Left lobe of liver (tissue), 2 donors: Measurements from ENCODE around the gene TJAP1. TPM values are rescaled to one million over a fixed set of nuclear protein-coding genes. Genes with fewer than 3 reads are reported as not detected.
A peak's percentile ranks its signal among the peaks of the same experiment; 100 is the strongest.
"Not testable (repeated sequence)": the region's sequence is repeated elsewhere in the genome, so short reads cannot be mapped to it uniquely, and the experiment has no call there.

Source experiments
- ATAC-seq: fragments of 200-7000 bp; cut with Tn5 transposase; one replicate; pipeline ENCODE4 v1.9.1; 2020; ENCODE audit warnings: mild to moderate bottlenecking, moderate library complexity
- DNase-seq: peaks from one replicate; pipeline ENCODE4 v3.0.0-alpha.2; 2020; ENCODE audit warnings: low spot score
- total RNA-seq: library from RNA; stranded (reverse); gene quantifications from one replicate; pipeline ENCODE4 v1.2.1, GENCODE V29; 2021
- donor health status: DM: no; HTN: no; CAD: no; lungs with moderate emphysema.
- donor health status: DM: no; HTN: yes; CAD: no.

The TJAP1 gene
- total RNA-seq, 1 donor from 2014 or later = 14.0 TPM

DNA sequence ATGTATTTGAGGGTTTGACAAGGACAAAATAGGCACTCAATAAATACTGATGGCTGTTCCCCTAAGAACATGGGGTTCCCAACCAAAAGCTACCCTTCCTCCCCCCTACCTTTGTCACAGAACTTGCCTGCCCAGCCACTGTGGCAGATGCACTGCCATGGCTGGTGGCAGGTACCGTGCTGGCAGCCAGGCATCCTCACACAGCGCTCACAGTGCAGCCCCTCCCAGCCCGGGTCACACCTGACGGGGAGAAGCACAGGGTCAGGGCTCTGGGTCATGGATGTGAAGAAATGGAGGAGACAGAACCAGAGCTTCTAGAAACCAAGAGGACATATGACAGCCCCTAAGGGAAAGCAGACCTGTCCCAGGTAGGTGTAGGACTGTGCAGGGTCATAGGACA, 24.5 kb upstream of the TJAP1 start:
- ATAC-seq = no peak
- DNase-seq = no peak

DNA sequence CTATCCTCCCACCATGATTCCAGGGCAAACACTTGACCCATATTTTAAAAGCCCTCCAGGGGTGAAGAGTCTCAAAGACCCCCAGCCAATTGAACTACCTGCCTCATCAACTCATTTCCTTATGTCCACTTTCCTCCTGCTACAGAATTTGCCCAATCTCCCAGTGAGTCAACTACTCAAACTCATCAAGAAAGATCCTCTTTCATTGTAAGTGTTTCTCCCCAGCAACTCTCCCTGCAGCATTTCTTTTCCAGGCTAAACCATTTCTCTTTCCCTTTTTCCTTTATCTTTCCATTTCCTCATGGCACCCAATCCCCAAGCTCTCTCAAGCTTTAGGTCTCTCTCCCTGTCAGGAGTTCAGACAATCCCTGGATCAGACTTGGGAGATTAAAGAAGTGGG, 23.5 kb upstream of the TJAP1 start:
- ATAC-seq = no peak
- no peak for DNase-seq

DNA sequence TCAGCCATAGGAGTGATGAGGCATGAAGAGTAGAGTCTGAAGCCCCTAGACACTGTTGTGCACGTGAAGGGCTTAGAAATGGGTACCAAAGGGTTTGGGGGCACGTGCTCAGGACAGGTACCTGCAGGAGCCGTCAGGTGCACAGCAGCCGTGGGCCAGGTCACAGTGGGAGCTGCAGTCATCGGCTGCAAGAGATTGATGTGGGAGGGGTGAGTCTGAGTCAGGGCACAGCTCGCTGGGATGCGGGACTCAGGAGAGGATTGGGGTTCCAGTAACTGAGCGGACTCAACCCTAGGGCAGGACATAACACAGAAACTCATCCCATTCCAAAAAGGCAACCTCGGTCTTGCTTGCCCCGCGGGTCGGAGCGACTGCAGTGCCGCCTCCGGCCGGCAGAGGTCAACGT, 23.1 kb upstream of the TJAP1 start:
- ATAC-seq = peak; percentile 97
- no peak for DNase-seq

DNA sequence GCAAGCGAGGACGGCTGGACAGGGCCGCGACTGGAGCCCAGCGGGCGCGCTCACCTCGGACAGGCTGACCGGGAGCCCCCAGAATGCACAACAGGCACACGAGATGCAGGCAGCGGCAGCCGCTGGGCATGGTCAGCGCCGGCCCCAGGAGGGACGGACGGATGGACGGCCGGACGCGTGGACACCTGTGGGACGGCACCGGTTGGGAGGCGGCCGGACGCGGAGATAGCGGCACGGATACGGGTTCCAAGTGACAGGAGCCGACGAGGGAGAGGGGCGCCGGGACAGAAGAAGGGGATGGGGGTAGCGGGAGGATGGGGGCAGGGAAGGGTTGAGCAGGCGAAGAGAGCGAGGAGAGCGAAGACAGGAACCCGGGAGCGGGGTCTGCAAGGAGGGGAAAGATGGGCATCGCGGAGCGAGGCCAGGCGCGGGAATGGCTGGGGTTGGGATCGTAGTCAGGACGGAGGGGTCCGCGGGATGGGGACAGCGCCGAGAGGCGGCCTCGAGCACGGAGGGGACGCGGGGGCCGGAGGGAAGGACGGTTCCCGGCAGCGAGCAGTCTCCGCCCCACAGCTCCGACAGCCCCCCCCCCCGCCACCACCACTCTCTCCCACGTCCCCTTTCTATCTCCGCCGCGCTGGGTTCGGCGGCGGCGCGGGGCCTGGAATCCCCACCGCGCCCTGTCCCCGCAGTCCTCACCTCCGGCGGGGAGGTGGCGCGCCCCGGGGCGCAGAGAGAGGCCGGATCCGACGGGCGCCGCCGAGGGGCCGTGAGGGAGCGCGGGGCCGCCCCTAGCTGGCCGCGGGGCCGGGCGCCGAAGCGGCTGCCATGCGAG, 22.5 kb upstream of the TJAP1 start:
- peak; percentile 85 for DNase-seq
- peak; percentile 55 for ATAC-seq

DNA sequence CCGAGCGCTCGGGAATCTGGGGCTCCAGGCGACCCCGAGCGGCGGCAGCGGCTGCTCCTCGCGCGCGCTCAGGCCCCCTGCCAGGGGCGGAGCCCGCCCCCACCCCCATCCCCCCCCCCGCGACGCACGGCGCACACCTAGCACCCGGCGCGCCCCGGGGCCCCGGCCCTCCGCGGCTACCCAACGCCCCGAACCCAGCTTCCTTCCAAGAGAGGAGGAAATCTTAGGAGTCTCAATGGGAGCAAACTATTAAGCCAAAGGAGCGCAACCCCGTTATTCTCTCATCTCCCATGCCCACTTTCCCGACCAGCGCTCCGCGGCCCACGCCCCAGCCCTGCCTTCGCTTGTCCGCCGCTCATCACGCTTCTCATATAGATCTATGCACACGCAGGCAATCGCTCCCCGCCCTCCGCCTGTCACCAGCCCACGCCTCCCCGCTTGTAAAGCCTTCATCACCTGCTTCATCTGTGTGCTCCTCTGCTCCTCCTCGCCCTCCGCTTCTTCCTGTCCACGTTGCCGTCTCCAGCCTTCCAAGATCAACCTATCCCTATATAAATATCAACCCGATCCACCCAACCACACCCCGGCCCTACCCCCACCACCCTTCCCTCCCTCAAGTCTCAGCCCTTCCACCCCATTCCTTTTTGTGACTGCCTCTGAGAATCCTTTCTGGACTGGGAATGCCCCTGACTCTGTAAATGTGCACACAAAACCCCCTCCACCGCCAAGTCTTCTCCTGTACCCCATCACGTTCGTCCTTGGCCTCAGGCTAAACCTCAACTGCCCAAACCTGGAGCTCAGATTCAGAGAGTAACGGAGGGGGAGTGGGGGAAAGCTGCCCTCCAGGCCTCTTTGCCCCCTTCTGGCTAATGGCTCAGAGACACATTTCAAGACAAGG, 21.6 kb upstream of the TJAP1 start, which contains the start of gene DLK2:
DLK2 (minus strand) TSS at position 18 of the 898 bp plus-strand sequence. CDS start 723 bp downstream, outside the sequence.
- peak; percentile 2 for ATAC-seq
- DNase-seq = no peak

DNA sequence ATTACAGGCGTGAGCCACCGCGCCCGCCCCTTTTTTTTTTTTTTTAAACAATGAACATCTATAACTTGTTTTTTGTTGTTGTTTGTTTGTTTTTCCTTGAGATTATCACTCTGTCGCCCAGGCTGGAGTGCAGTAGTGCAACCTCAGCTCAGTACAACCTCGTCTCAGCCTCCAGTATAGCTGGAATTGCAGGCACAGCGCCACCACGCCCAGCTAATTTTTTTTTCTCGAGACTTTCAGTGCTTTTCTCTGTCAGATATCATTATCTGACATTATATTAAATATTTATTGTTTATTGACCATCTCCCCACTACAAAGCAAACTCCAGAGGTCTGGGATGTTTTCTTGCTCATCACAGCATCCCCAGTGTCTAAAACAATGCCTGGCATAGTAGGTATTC, 19.7 kb upstream of the TJAP1 start:
- ATAC-seq (no peak), DNase-seq (no peak)

DNA sequence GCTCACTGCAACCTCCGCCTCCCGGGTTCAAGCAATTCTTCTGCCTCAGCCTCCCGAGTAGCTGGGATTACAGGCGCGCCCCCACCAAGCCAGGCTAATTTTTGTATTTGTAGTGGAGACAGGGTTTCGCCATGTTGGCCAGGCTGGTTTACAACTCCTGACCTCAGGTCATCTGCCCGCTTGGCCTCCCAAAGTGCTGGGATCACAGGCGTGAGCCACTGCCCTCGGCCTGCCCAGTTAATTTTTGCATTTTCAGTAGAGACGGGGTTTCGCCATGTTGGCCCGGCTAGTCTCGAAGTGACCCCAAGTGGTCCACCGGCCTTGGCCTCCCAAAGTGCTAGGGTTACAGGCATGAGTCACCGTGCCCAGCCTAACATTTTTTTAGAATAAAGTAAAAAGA, 19.2 kb upstream of the TJAP1 start:
- DNase-seq = not testable (repeated sequence)

DNA sequence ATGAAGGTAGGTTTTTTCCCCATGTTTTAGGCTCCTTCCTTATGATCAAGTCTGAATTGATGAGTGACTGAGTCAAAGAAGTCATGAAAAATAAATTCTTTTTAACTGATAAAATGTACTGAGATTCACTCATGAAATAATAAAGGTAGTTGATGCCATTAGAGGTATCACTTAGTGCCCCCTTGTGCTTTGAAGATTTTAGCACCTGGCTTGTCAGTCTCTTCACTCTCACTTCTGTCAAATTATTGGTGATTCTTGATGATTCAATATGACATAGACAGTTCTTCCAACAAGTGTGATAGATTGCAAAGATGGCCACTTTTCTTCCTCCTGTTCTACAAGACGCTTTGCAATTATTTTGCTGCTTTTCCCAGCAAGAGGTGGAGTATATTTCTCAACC, 17.8 kb upstream of the TJAP1 start:
- ATAC-seq (no peak), DNase-seq (no peak)

More for the DNA sequence above, 19.2 kb upstream of the TJAP1 start:
- ATAC-seq = not testable (repeated sequence)

DNA sequence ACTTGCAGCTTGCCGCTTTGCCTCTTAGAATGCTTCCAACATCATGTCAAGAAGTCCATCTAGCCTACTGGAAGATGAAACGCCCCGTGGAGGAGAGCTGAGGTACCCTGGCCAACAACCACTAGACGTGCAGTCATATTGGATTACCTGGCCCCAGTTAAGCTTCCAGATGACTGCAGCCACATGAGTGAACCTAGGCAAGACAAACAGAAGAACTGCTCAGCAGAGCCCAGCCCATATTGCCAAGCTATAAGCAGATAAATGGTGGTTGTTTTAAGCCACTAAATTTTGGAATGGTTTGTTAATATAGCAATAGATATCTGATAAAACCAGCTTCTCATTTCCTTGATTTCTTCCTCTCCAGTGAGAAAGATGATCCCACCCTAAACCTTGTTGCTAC, 17.3 kb upstream of the TJAP1 start:
- ATAC-seq (no peak), DNase-seq (no peak)

DNA sequence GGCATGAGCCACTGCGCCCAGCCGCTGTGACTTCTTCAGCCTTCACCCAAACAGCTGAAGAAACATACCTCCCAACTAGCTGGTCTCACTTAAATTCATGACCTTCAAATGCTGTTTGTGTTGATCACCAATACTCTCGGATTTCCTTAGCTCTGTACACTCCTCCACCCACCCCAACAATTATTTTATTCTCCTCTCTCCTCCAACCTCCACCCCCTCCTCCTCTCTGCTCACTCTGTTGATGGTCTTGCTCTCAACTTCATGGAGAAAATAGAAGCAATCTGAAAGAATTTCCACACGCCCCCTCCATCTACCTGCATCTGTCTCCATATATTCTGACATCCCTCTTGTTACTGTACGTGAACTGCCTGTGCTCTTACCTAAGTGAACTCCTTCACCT, 15.4 kb upstream of the TJAP1 start:
- DNase-seq (no peak), ATAC-seq (no peak)

DNA sequence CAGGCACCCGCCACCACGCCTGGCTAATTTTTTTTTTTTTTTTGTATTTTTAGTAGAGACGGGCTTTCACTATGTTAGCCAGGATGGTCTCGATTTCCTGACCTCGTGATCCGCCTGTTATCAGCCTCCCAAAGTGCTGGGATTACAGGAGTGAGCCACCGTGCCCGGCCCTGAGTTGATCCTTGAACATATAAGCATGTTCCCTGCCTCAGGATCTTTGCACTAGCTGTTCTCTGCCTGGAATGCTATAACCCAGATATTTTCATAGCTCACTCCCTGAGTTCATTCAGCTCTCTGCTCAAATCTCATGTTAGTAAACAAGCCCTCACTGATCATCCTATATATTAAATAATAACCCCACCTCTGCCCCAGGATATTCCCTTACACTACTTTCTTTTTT, 13.0 kb upstream of the TJAP1 start:
- no peak for ATAC-seq
- DNase-seq = no peak

DNA sequence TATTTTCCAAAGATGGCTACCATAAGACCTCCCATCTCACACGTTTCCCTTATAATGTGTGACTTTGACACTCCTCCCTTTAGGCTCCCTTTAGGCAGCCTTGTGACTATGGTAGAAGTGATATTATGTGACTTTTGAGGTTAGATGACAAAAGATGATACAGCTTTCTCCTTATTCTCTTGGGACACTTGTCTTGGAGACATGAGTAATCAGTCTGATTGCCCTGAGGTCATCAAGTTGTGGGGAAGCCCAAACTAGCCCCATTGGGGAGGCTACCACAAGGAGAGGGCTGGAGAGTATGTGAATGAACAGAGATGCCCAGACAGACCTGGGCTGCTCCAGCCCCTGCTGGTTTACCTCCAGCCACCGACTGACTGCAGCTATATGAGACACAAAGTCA, 11.4 kb upstream of the TJAP1 start:
- DNase-seq = no peak
- no peak for ATAC-seq

DNA sequence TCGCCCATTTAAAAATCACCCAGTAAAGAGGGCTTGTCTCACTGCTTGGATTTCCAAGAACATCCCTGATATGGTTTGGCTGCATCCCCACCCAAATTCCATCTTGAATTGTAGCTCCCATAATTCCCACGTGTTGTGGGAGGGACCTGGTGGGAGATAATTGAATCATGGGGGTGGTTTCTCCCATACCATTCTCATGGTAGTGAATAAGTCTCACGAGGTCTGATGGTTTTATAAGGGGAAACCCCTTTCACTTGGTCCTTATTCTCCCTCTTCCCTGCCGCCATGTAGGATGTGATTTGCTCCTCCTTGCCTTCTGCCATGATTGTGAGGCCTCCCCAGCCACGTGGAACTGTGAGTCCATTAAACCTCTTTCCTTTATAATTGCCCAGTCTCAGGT, 10.1 kb upstream of the TJAP1 start:
- not testable (repeated sequence) for DNase-seq, ATAC-seq

DNA sequence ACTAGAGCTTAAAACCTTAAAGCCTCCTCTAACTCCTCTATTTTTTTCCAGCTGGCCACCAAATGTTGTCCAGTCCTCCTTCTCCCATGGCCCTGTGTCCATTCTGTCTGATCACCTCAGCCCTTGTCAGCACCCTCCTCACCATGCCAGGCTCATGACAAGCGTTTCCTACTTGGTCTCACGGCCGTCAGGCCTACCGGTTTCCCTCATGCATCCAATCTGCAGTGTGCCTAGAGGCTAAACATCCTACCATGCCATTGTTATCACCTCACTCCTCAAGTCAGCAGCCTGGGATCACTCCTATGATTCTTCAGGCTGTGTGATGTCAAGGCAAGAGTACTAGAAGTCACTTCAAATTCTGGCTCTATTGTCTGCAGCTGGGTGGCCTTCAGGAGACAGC, 9.6 kb upstream of the TJAP1 start:
- ATAC-seq (no peak), DNase-seq (no peak)

DNA sequence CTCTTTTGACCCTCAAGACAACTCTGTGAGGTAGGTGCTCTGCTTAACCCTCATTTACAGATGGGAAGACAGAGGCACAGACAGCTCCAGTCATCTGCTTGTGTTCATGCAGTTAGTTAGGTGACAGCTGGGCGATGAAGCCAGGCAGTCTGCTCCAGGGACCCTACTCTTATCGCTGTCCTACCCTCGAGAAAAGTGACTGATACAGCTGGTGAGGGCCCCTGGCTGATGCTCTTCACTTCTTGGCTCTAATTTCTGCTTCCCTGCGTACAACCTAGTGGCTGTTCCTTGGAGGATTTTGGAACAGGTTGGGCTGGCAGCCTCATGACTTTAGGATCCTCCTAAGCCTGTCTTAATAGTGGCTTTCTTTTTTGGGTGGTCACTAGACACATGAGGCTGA, 9.1 kb upstream of the TJAP1 start:
- no peak for ATAC-seq
- no peak for DNase-seq

DNA sequence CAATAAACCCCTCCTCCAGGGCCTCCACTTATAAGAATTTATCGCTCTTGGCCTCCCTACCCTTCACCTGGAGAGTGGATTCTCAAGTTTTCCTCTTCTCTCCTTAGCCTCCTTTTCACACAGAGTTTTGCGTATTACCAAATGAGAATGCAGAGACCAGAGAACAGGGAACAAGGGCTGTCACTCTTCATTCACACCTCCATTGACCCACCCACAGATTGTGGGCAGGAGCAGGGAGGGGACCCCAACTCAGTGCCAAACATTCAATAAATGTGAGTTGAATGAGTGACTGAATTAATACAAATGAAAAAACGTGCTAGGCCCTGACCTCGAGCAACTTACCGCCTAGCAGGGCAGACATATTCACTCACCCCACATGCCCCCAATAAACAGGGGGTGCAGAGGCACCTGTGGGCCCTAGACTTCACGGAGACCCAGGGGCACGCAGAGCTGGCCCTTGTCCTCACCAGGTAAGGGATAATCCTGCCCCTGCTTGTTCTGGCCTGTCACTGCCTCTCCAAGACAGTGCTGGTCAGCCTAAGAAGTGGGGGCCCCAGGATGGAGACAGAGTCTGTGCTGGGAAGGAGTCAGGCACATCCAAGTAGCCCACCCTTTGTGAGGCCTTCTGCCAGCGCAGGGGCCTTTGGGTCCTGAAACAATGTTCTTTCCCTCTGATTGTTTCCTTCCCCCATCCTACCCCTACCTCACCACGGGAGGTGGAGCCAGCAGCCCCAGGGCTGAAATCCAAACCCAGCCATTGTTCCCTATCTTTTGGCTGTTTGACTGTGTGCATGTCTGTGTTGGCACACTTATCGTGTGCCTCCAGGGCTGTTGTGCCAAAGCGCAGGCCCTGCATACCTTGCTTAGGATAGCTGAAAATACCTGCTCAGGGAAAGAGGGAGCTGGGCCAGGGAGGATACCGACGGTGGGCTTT, 8.4 kb upstream of the TJAP1 start:
- DNase-seq = no peak
- ATAC-seq = no peak

DNA sequence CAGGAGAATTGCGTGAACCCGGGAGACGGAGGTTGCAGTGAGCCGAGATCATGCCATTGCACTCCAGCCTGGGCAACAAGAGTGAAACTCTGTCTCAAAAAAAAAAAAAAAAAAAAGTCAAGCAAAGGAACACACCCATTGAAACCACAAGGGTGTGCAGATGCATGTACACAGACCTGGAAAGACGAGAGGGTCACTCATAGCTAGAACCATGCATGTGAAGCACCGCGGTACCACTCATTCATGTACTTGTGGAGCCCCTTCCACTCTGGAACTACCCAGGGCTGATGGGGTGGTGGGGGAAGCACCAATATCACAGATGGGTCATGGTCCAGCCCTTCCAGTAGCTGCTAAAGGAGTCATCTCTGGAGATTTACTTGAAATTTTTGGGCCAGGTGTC, 7.4 kb upstream of the TJAP1 start:
- no peak for ATAC-seq
- DNase-seq = no peak

DNA sequence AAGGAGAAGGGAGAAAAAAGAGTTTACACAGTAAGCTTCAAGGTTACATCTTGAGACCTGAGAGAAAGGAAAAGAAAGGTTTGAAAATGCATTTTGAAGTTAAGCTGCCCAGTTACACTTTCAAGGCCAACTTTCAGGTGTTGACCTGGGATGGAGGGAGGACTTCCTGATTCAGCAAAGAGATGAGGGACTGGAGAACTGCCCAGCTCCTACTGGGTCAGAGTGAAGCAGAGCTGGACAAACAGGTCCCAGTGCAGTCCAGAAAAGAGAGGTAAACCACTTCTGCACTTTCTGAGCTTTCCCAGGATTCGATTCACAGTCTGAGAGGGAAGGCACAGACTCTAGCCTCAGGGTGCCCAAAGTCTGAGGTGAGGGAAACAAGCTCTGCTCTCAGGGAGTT, 6.0 kb upstream of the TJAP1 start:
- no peak for DNase-seq
- ATAC-seq = peak; percentile 54

DNA sequence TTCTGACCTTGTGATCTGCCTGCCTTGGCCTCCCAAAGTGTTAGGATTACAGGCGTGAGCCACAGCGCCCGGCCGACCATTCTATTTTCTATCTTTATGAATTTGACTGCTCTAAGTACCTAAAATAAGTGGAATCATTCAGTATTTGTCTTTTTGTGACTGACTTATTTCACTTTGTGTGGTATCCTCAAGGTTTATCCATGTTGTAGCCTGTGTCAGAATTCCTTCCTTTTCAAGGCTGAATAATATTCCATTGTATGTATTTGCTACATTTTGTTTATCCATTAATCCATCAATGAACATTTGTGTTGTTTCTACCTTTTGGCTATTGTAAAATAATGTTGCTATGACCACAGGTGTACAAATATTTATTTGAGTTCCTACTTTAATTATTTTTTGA, 4.9 kb upstream of the TJAP1 start:
- DNase-seq = no peak
- ATAC-seq = no peak

DNA sequence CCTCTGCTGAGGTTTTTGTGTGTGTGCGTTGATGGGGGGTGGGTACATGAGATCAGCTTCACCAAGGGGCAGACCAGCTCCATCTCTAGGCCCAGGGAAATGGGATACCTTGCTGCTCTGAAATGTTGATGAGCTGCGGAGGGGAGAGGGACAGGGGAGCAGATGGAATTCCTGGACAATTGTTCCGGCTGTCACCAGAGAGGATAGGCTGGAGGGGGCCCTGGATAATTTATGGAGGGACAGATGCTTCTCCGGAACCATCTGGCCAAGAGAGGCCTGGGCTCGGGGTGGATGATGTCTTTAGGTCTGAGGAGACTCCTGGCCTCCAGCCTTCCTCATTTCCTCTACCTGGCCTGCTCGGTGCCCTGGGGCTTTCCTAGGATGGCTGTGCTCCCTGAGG, 1.9 kb upstream of the TJAP1 start:
- DNase-seq (no peak), ATAC-seq (no peak)

DNA sequence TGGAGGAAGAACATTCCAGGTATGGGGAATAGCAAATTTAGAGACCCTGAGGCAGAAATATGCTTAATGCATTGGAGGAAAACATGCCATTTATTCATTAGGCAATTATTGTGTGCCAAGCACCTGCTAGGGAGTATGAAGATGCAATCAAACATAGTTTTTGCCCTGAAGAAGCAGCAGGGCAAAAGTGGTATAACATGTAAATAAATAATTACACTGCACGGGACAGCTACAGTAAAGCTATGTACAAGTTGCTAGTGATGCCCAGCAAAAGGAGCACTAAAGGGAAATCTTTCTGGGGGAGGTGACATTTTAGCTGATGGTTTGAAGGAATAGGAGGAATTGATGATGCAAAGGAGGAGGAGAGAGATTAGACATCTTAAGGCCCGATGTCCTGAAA, 624 bp upstream of the TJAP1 start:
- ATAC-seq (no peak), DNase-seq (no peak)
